Glutamatergic neuron (in vitro differentiated cells): ENCODE data around the gene LRRC42. TPM values are rescaled to one million over a fixed set of nuclear protein-coding genes. Genes with fewer than 3 reads are reported as not detected.

Source experiments
- DNase-seq: peaks from one replicate; pipeline ENCODE4 v3.0.0; 2022
- H3K27ac Mint-ChIP-seq: one replicate; pipeline ENCODE4 v1.8.0; 2020; ENCODE audit warnings: mild to moderate bottlenecking, mixed read lengths, inconsistent platforms; ENCODE audit not compliant: unreplicated experiment
- H3K27me3 Mint-ChIP-seq: one replicate; pipeline ENCODE4 v1.8.0; 2020; ENCODE audit warnings: mild to moderate bottlenecking, moderate library complexity, mixed read lengths, inconsistent platforms; ENCODE audit not compliant: unreplicated experiment
- H3K36me3 Mint-ChIP-seq: one replicate; pipeline ENCODE4 v1.8.0; 2020; ENCODE audit warnings: mild to moderate bottlenecking, mixed read lengths, inconsistent platforms; ENCODE audit not compliant: unreplicated experiment
- H3K4me1 Mint-ChIP-seq: one replicate; pipeline ENCODE4 v1.8.0; 2020; ENCODE audit warnings: mild to moderate bottlenecking, low read depth, mixed read lengths, inconsistent platforms; ENCODE audit not compliant: unreplicated experiment
- H3K4me3 Mint-ChIP-seq: one replicate; pipeline ENCODE4 v1.8.0; 2020; ENCODE audit warnings: mild to moderate bottlenecking, mixed read lengths, inconsistent platforms; ENCODE audit not compliant: unreplicated experiment
- H3K9me3 Mint-ChIP-seq: one replicate; pipeline ENCODE4 v1.8.0; 2020; ENCODE audit warnings: mild to moderate bottlenecking, moderate library complexity, mixed read lengths, inconsistent platforms; ENCODE audit not compliant: unreplicated experiment
- CTCF ChIP-seq: fragments of 200-600 bp; sonication (generic); IDR thresholded peaks from one replicate; pipeline ENCODE4 v1.5.0; 2021; ENCODE audit not compliant: partially characterized antibody, unreplicated experiment
- total RNA-seq: library from RNA; stranded (reverse); fragmentation: NEBNext Ultra II Directional; extraction: Animal tissue kit (Norgen Biotek cat#: 25700); gene quantifications from one replicate; pipeline ENCODE4 v1.2.1, GENCODE V29; 2021; ENCODE audit not compliant: unreplicated experiment

The LRRC42 gene
- total RNA-seq, 1 donor from 2014 or later = 37.5 TPM

- peaks cover 47% of the 10 kb centered on the region for H3K4me1 Mint-ChIP-seq
- peaks cover 2% of the 10 kb centered on the region for H3K9me3 Mint-ChIP-seq
- no peak for TF ChIP-seq CTCF
- no peak for DNase-seq
- no peaks in the 10 kb centered on the region for H3K36me3 Mint-ChIP-seq
- H3K27me3 Mint-ChIP-seq = peaks cover 4% of the 10 kb centered on the region
- peak overlapping the region; percentile 29 for H3K27ac Mint-ChIP-seq
- H3K4me3 Mint-ChIP-seq = peak overlapping the region; percentile 2
Measured at GRCh38 chr1:53951697-53952096, 5.5 kb downstream of the LRRC42 start.

GRCh38 chr1:53954128-53954527, 8.0 kb downstream of the LRRC42 start:
- Mint-ChIP-seq H3K4me1 (peaks cover 41% of the 10 kb centered on the region), H3K9me3 (no peaks in the 10 kb centered on the region), H3K36me3 (peaks cover 4% of the 10 kb centered on the region), H3K4me3 (no peak overlapping the region), H3K27me3 (peaks cover 5% of the 10 kb centered on the region), H3K27ac (no peak overlapping the region)
- TF ChIP-seq CTCF = no peak
- no peak for DNase-seq

- peaks cover 2% of the 10 kb centered on the region for H3K27me3 Mint-ChIP-seq
- no peak for DNase-seq
- H3K27ac Mint-ChIP-seq = peak overlapping the region; percentile 75
- H3K4me1 Mint-ChIP-seq = peaks cover 23% of the 10 kb centered on the region
- H3K4me3 Mint-ChIP-seq = no peak overlapping the region
- no peaks in the 10 kb centered on the region for H3K9me3 Mint-ChIP-seq
- no peak for TF ChIP-seq CTCF
- peaks cover 4% of the 10 kb centered on the region for H3K36me3 Mint-ChIP-seq
Measured at GRCh38 chr1:53956308-53957168, 10.4 kb downstream of the LRRC42 start.

- Mint-ChIP-seq H3K9me3 (no peaks in the 10 kb centered on the region), H3K36me3 (peaks cover 4% of the 10 kb centered on the region), H3K27me3 (peaks cover 2% of the 10 kb centered on the region), H3K27ac (peak overlapping the region; percentile 75), H3K4me1 (peaks cover 18% of the 10 kb centered on the region), H3K4me3 (peak overlapping the region; percentile 39)
- DNase-seq = no peak
- TF ChIP-seq CTCF = no peak
Measured at GRCh38 chr1:53957194-53957818, 11.2 kb downstream of the LRRC42 start.
